ENCODE measurements around the gene KIRREL3.

Gene KIRREL3

GRCh38 chr11:126497581-126498122 lies 502.9 kb downstream of the KIRREL3 start:
- no peak for DNase-seq

- no peak for DNase-seq
These were observed 503.8 kb downstream of the KIRREL3 start for GRCh38 chr11:126496576-126497337.

- no peak for DNase-seq
These were observed 505.0 kb downstream of the KIRREL3 start for GRCh38 chr11:126495281-126496220.

- no peak for DNase-seq
These were observed 505.7 kb downstream of the KIRREL3 start for GRCh38 chr11:126494831-126495230.

GRCh38 chr11:126492331-126493082 lies 508.1 kb downstream of the KIRREL3 start:
- no peak for DNase-seq

- DNase-seq, result no peak
These were observed 509.5 kb downstream of the KIRREL3 start for GRCh38 chr11:126491092-126491491.

- no peak for DNase-seq
These were observed 510.5 kb downstream of the KIRREL3 start for GRCh38 chr11:126489836-126490660.

- no peak for DNase-seq
These were observed 511.8 kb downstream of the KIRREL3 start for GRCh38 chr11:126488591-126489370.

- DNase-seq, result no peak
These were observed 512.9 kb downstream of the KIRREL3 start for GRCh38 chr11:126487711-126488110.

GRCh38 chr11:126485986-126486635 lies 514.5 kb downstream of the KIRREL3 start:
- no peak for DNase-seq

- no peak for DNase-seq
These were observed 515.4 kb downstream of the KIRREL3 start for GRCh38 chr11:126485021-126485792.

GRCh38 chr11:126484266-126484665 lies 516.3 kb downstream of the KIRREL3 start:
- no peak for DNase-seq

GRCh38 chr11:126483621-126484195 lies 516.9 kb downstream of the KIRREL3 start:
- DNase-seq, result no peak

GRCh38 chr11:126482586-126483108 lies 517.9 kb downstream of the KIRREL3 start:
- no peak for DNase-seq

GRCh38 chr11:126481303-126481680 lies 519.3 kb downstream of the KIRREL3 start:
- DNase-seq, result no peak

- peak; percentile 50 for DNase-seq
These were observed 519.9 kb downstream of the KIRREL3 start for GRCh38 chr11:126480410-126481302.

GRCh38 chr11:126480015-126480409 lies 520.6 kb downstream of the KIRREL3 start:
- DNase-seq, result no peak

Measured in NCI-H1694 (cell line).